ENCODE data around the gene EFNA1.
"Not testable (repeated sequence)": the region's sequence is repeated elsewhere in the genome, so short reads cannot be mapped to it uniquely, and the experiment has no call there.

Gene EFNA1

DNA sequence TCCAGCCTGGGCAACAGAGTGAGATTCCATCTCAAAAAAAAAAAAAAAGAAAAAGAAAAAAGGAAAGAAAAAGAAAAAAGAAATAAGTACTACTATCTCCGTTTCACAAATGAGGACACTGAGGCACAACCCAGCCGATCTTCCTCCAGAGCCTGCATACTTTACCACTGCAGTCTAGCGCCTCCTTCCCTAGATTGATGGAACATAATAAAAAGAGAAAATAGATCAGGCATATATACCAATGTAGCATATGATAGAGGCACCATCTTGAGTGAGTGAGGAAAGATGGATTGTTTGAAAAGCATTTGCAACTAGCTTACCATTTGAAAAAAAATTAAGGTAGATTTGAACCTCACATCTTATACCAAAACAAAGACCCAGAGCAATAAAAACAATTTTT lies 17.8 kb downstream of the EFNA1 start:
- no peak for DNase-seq (ENCODE audit: low read depth in 2 of 2)

DNA sequence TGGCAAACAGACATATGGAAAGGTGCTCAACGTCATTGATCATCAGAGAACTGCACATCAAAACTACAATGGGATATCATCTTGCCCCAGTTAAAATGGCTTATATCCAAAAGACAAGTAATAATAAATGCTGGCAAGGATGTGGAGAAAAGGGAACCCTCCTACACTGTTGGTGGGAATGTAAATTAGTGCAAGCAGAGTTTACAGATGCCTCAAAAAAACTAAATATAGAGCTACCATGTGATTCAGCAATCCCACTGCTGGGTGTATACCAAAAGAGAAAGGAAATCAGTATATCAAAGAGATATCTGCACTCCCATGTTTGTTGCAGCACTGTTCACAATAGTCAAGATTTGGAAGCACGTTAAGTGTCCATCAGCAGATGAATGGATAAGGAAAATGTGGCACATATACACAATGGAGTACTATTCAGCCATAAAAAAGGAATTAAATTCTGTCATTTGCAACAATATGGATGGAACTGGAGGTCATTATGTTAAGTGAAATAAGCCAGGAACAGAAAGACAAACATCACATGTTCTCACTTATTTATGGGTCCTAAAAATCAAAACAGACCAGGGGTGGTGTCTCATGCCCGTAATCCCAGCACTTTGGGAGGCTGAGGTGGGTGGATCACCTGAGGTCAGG lies 28.4 kb downstream of the EFNA1 start:
- not testable (repeated sequence) for DNase-seq (ENCODE audit: low read depth in 2 of 2)

GRCh38 chr1:155158991-155159390 lies 31.3 kb downstream of the EFNA1 start:
- no peak for DNase-seq (ENCODE audit: low read depth in 2 of 2)

DNA sequence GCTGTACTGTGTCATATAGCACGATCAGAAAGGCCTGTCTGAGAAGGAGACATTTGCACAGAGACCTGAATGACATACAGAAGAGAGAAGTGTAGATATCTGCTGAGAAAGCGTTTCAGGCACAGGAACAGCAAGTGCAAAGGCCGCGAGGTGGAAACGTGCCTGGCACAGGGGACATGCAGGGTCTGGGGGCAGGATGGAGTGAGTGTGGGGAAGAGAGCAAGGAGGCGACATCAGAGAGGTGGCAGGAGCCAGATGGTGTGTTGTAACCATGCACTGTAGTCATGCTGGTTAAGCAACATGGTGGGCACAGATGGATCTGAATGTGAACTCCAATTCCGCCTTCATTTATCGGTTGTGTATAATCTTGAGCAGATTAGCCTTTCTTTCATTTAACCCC lies 32.5 kb downstream of the EFNA1 start:
- DNase-seq (ENCODE audit: low read depth in 2 of 2): no peak

- not testable (repeated sequence) for DNase-seq (ENCODE audit: low read depth in 2 of 2)
Observed at GRCh38 chr1:155162631-155163030, 35.0 kb downstream of the EFNA1 start.

GRCh38 chr1:155163785-155164184 lies 36.1 kb downstream of the EFNA1 start:
- DNase-seq (ENCODE audit: low read depth in 2 of 2): not testable (repeated sequence)

GRCh38 chr1:155164625-155165024 lies 36.9 kb downstream of the EFNA1 start:
- not testable (repeated sequence) for DNase-seq (ENCODE audit: low read depth in 2 of 2)

GRCh38 chr1:155166051-155166470 lies 38.4 kb downstream of the EFNA1 start:
- DNase-seq (ENCODE audit: low read depth in 2 of 2): no peak

- no peak for DNase-seq (ENCODE audit: low read depth in 2 of 2)
Observed at GRCh38 chr1:155166471-155167165, 38.9 kb downstream of the EFNA1 start.

- DNase-seq (ENCODE audit: low read depth in 2 of 2): peak; percentile 79 to 83
Observed at GRCh38 chr1:155167166-155168104, 39.8 kb downstream of the EFNA1 start.

- DNase-seq (ENCODE audit: low read depth in 2 of 2): not testable (repeated sequence)
Observed at GRCh38 chr1:155168105-155168445, 40.4 kb downstream of the EFNA1 start.

DNA sequence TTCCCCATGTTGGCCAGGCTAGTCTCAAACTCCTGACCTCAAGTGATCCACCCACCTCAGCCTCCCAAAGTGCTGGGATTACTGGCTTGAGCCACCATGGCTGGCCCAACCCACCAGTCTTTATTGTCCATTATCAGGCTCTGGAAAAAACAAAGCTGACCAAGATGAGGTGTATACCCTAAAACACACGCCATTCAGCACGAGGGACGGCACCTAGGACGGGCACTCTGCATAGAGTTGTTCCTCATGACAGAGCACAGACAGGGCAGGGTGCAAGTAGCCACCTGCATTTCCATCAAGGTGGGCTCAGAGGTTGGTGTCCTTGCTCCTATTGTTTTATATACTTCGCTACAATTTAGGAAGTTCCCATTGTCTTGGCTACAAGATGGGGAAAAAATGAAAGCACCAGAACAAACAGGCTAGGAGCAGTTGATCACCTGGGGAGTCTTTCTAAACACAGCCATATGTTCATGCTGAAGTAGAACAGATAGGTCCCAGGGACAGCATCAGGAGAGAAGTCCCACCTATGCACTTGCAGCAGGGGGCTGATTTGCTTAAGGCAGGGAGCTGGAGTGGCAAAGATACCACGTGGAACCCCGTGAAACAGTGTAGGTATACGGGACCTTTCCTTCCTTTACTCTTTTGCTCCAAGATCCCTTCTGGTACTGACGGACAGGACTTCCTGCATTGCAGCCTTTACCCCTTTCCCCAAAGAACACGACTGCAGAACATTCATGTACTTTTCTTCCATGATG lies 41.0 kb downstream of the EFNA1 start:
- no peak for DNase-seq (ENCODE audit: low read depth in 2 of 2)

DNA sequence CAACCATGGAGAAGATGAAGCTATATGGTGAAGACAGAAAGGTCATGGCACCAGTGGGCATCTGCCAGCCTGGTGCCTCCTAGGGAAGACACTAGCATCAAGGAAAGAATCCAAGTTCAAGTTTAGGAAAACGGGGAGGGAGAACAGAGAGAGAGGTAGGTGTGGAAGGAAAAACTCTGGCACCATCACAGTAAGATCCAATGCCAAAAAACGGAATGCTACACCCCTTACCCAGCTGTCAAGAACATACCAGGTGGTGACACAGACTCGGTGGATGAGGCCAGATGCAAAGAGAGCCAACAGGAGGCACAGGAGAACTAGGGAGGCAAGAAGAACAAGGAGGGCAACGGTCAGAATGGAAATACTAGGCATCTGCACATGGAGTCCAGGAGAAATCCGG lies 41.9 kb downstream of the EFNA1 start:
- no peak for DNase-seq (ENCODE audit: low read depth in 2 of 2)

DNA sequence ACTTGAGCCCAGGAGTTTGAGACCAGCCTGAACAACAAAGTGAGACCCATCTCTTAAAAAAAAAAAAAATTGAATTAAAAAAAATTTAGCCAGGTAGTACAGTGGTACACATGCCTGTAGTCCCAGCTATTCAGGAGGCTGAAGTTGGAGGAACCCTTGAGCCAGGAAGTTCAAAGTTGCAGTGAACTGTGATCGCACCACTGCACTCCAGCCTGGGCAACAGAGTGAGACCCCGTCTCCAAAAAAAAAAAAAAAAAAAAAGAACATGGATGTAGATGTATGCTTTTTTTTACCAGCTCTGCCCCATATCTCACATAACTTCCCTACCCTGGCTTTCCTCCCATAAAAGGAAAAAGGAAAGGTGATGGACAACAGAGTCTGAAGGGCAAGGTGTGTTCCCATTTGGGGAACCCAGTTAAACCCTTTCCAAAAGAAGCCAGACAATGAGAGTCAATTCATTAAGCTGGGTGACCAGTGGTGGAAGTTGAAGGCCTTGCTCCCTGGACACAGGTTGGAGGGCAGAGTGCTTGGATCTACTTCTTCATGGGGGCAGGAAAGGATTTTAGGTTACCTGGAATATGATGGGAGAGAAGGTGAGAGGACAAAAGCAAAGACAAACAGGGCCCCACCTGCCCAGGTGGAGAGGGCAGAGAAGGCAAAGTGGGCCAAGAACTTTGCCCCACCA lies 42.6 kb downstream of the EFNA1 start:
- no peak for DNase-seq (ENCODE audit: low read depth in 2 of 2)

GRCh38 chr1:155170806-155171205 lies 43.1 kb downstream of the EFNA1 start:
- no peak for DNase-seq (ENCODE audit: low read depth in 2 of 2)

DNA sequence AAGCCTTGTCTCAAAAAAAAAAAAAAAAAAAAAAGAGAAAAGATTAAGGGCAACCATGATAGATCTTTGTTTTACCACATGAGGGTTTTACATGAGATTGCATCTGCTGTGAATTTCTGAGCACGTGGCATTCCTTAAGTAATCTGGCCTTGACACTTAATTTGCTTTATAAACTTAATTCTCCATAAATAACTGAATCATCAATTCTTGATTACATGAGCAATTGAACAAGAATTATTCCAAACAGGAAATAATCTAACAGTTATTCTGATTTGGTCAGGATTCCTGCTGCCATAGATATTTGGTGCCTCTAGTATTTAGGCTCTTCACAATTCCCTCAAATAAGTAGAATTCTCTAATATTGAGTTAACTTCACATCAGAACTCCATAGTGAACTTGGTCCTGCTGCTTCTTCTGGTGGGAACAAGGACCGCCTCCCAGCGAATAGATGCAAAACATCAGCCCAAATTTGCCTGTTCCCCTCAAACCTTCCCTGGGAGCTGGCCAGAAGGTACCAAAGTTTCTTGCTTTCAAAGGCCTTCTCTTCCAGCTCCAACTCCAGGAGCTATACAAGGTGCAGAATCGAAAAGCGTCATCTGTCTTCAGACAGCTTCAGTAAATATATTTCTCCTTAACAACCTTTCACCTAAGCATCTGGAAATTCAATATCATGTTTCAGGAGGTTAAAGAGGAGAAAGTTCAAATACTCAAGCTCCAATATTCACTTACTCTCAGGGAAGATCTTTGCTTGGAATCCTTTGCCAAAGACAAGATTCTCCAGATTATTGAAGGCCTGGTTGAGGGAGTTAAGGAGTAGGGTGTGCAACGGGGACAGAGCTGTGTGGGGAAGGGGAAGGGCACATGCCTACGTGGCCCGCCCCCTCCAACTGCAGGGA lies 44.4 kb downstream of the EFNA1 start:
- DNase-seq (ENCODE audit: low read depth in 2 of 2): no peak

DNA sequence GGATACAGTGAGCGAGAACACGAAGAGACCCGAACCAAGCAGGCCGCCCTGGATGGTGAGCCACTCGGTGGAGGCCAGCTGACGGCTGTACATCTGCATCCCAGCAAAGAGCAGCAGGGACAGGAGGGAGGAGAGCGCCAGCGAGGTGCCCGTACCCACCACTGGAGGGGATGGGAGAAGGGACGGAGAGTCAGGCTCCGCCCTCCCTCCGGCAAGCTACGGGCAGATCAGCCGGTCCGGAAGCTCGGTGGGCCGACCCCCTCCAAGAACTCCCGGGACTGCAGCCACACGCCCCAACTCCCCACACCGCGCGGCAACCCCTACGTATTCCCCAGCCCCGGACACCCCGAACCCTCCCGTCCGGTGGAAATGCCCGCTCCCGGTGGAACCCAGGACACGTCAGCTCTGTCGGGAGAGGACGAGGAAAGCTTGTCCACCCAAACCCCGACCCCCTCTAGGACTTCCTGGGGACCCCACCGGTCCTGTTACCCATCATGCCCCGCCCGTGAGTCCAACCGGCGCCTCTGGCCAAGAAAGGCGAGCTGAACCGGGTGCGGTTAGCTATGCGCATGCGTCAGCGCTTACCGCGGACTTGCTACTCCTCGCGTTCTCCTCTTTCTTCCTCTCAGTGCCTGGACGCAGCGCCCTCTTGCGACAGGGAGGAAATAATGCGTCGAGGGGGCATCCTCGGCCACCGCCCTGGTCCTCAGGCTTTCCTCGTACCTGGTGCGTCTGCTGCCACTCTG lies 45.2 kb downstream of the EFNA1 start, which contains the start of gene KRTCAP2:
KRTCAP2 (minus strand) TSS at position 573 of the 746 bp plus-strand sequence; CDS start at position 493, 80 bp downstream.
- peak; percentile 91 to 93 for DNase-seq (ENCODE audit: low read depth in 2 of 2)

DNA sequence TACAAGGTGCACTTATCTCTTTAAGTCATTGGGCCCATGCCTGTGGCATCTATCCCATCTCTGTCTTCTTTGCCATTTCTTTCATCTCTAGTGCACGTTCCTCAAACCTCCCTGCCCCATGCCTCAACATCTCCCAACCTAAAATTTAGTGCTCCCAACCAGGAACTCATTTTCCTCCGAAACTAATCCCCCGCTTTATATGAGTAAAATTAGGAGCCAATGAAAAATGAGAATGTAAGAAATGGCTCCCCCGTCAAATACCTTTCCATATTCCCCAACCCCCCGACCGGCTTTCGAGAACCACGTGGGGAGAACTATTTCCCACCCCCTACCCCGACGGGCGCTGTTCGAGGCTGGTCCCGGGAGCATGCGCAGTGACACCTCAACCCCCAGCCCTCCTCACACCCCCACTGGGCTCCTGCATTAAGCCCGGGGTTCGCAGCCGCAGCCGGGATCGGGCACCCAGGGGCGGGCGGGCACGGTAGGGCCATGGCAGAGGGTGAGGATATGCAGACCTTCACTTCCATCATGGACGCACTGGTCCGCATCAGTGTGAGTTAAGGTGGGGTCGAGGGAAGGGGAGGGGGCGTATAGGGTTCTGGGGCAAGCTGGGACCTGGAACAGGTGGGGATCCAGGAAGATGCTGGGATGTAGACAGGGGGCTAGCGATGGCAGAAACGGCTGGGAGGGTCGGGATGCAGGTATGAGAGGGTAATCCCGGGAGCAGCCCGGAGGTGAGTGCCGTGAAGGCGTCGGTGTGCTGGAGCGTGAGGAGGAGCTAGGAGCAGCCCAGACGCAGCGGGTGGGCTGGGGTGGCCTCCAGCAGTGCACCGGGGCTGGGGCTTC lies 46.0 kb downstream of the EFNA1 start, which contains the start of gene TRIM46:
TRIM46 (plus strand) TSS at position 372 of the 846 bp plus-strand sequence; CDS start at position 490, 118 bp downstream.
- DNase-seq (ENCODE audit: low read depth in 2 of 2): peak; percentile 59 to 67
